SK-N-SH treated with all-trans-retinoic acid at 6 μM for 48 hours (cell line): ENCODE data around the gene LGR5.

Experiments
- BACH2 ChIP-seq: fragments of 250-450 bp; sonication (Bioruptor Pico); IDR thresholded peaks from 2 replicates; pipeline ENCODE4 v1.9.0; 2021; ENCODE audit warnings: mild to moderate bottlenecking, borderline replicate concordance
- CSDC2 ChIP-seq: fragments of 250-450 bp; sonication (Bioruptor Pico); IDR thresholded peaks from 2 replicates; pipeline ENCODE4 v1.5.0; 2020; ENCODE audit warnings: mild to moderate bottlenecking, moderate library complexity
- ESRRG ChIP-seq: fragments of 250-450 bp; sonication (Bioruptor Pico); IDR thresholded peaks from 2 replicates; pipeline ENCODE4 v1.6.1; 2021; ENCODE audit warnings: mild to moderate bottlenecking
- GLIS3 ChIP-seq: fragments of 250-450 bp; sonication (Bioruptor Pico); IDR thresholded peaks from 2 replicates; pipeline ENCODE4 v1.5.0; 2020; ENCODE audit warnings: mild to moderate bottlenecking, moderate library complexity
- OSR1 ChIP-seq: fragments of 250-450 bp; sonication (Bioruptor Pico); IDR thresholded peaks from 2 replicates; pipeline ENCODE4 v1.8.0; 2022; ENCODE audit warnings: moderate library complexity, mild to moderate bottlenecking, inconsistent platforms
- PATZ1 ChIP-seq: fragments of 250-450 bp; sonication (Bioruptor Pico); IDR thresholded peaks from 2 replicates; pipeline ENCODE4 v1.8.0; 2020; ENCODE audit warnings: mild to moderate bottlenecking, moderate library complexity, borderline replicate concordance
- POU6F1 ChIP-seq: fragments of 250-450 bp; sonication (Bioruptor Pico); IDR thresholded peaks from 2 replicates; pipeline ENCODE4 v1.8.0; 2021; ENCODE audit warnings: low read depth, mild to moderate bottlenecking, moderate library complexity, borderline replicate concordance
- PPARA ChIP-seq: fragments of 250-450 bp; sonication (Bioruptor Pico); IDR thresholded peaks from 2 replicates; pipeline ENCODE4 v1.5.0; 2020; ENCODE audit warnings: mild to moderate bottlenecking, borderline replicate concordance
- RARB ChIP-seq: fragments of 250-450 bp; sonication (Bioruptor Pico); IDR thresholded peaks from 2 replicates; pipeline ENCODE4 v1.8.0; 2021; ENCODE audit warnings: mild to moderate bottlenecking, moderate library complexity
- TOX ChIP-seq: fragments of 250-450 bp; sonication (Bioruptor Pico); IDR thresholded peaks from 2 replicates; pipeline ENCODE4 v1.8.0; 2021; ENCODE audit warnings: mild to moderate bottlenecking, moderate library complexity, borderline replicate concordance
- ZFP3 ChIP-seq: fragments of 250-450 bp; sonication (Bioruptor Pico); IDR thresholded peaks from 2 replicates; pipeline ENCODE4 v1.5.0; 2020; ENCODE audit warnings: mild to moderate bottlenecking, moderate library complexity
- ZFP30 ChIP-seq: fragments of 450-650 bp; formaldehyde crosslinking; IDR thresholded peaks from 2 replicates; pipeline ENCODE4 v1.5.0; 2022; ENCODE audit warnings: mild to moderate bottlenecking, moderate library complexity
- ZNF565 ChIP-seq: fragments of 450-650 bp; formaldehyde crosslinking; conservative IDR thresholded peaks from 2 replicates; pipeline ENCODE4 v1.5.0; 2020; ENCODE audit warnings: low read depth, mild to moderate bottlenecking, moderate library complexity
- ZNF8 ChIP-seq: fragments of 450-650 bp; formaldehyde crosslinking; IDR thresholded peaks from 2 replicates; pipeline ENCODE4 v1.5.0; 2020; ENCODE audit warnings: mild to moderate bottlenecking, moderate library complexity

- TF ChIP-seq PATZ1 (CRISPR knock-in tag) = no peak
- no peak for TF ChIP-seq OSR1 (CRISPR knock-in tag)
- no peak for TF ChIP-seq ZNF8 (CRISPR knock-in tag)
- TF ChIP-seq ZFP3 (CRISPR knock-in tag) = no peak
- no peak for TF ChIP-seq GLIS3
- no peak for TF ChIP-seq POU6F1
- no peak for TF ChIP-seq TOX (CRISPR knock-in tag)
- TF ChIP-seq PPARA (CRISPR knock-in tag) = no peak
- TF ChIP-seq ZFP30 (CRISPR knock-in tag) = no peak
- no peak for TF ChIP-seq ZNF565 (CRISPR knock-in tag)
- TF ChIP-seq CSDC2 = no peak
- no peak for TF ChIP-seq RARB (CRISPR knock-in tag)
- no peak for TF ChIP-seq ESRRG
- TF ChIP-seq BACH2 (CRISPR knock-in tag) = no peak
Measured at GRCh38 chr12:71521125-71521524, 81.5 kb downstream of the LGR5 start.
